NCI-H2029 treated with DMSO at 0.1 percent for 48 hours (cell line): ENCODE results near the gene MACO1.
A peak's percentile ranks its signal among the peaks of the same experiment; 100 is the strongest.
"Not testable (repeated sequence)": the region's sequence is repeated elsewhere in the genome, so short reads cannot be mapped to it uniquely, and the experiment has no call there.

ENCODE experiments used
- DNase-seq: peaks from one replicate; lab custom pipeline; 2025; lab: John Stamatoyannopoulos, UW

MACO1 gene

GRCh38 chr1:25486602-25487001, 55.9 kb downstream of the MACO1 start:
- no peak for DNase-seq

- no peak for DNase-seq
Observed at GRCh38 chr1:25487628-25488027, 56.9 kb downstream of the MACO1 start.

DNA sequence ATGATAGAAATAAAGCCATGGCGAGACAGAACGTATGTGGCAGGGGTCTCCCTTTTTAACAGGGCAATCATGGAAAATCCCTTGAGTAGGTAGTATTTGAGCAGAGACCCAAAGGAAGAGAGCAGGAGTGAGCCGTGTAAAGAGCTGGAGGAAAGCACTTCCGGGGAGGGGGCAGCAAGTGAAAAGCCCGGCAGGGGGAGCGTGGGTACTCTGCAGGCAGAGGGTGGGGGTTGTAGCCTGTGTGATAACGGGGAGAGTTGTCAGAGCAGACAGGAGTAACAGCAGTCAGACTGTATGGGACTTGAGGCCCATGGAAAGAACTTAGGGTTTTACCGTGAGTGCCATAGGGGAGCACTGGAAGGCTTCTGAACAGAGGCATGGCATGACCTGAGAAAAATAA, 61.6 kb downstream of the MACO1 start:
- no peak for DNase-seq

DNA sequence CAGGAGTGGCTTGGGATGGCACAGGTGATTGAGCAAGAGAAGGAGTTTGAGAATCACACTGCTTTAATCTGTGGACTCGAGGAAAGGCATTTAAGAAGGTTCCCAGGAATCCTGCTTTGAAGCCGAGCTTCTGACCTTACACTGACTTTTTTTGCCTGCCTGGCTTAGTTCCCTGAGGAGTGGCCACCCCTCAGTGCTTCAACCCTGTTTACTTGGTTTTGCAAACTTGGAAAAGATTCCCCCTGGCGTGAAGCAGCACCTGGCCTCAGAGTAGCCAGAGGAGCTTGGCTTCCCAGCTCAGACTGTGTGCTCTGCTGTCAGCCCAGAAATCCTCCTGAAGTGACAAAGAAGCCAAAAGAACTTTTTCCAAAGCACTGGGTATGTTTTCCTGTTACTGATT, 64.3 kb downstream of the MACO1 start:
- DNase-seq: no peak

- DNase-seq: no peak
Observed at GRCh38 chr1:25500694-25501093, 70.0 kb downstream of the MACO1 start.

DNA sequence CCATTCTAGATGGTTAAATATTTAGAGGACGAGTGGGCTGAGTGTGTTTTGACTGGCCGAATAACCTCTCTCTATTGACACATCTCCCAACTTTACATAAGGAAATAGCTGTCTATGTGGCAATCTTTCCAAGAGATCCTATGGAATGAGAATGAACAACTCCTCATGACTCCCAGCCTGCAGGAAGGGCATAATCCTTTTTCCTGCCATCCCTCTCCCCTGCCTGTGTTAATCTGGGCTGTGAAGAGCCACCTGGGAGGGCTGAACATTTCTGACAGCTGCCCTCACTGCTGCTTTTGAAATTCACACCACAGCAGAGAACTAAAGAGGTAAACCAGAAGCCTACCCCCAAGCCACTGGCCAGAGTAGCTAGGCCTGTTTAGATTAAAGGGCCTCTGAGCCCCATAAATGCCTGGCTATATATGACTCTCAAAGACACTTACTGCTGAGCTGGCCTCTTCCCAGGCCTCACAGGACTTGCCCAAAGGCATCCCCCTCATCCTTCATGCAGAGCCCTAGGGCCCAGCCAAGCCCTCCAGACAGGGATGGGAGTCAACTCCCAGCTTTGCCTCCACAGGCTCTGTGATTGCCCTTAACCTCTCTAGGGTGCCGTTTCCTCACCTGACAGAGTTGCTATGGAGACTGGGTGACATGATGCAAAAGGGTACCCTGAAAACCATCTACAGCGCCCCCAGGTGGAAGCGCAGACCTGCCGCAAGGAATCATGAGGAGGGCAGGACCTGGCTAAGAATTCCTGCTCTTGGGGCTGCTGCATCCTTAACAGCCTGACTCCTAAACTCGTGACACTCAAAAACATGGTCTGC, 70.8 kb downstream of the MACO1 start:
- DNase-seq: no peak

GRCh38 chr1:25502957-25503356, 72.3 kb downstream of the MACO1 start:
- no peak for DNase-seq

GRCh38 chr1:25503551-25504426, 73.1 kb downstream of the MACO1 start:
- DNase-seq: no peak

GRCh38 chr1:25504706-25505595, 74.3 kb downstream of the MACO1 start:
- DNase-seq: no peak

GRCh38 chr1:25505656-25506385, 75.1 kb downstream of the MACO1 start:
- no peak for DNase-seq

GRCh38 chr1:25506566-25507463, 76.1 kb downstream of the MACO1 start:
- DNase-seq: not testable (repeated sequence)

DNA sequence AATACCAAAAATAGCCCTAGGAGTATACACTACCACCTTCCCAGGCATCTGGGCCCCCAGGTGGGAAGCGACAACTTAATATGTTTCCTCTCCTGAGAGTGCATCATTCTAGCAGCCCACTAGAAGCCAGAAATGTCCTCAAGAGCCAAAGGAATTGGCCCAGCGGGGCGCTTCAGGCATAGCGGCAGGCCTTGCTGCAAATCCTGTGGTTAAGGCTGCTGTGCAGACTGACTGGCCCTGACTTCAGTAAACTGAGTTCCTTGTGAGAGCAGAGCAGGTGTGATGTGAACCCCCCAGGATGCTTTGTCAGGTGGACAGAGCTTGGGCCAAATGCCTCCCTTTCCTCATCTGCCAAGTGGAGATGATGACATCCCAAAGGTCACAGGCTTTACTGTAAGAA, 83.0 kb downstream of the MACO1 start:
- no peak for DNase-seq

- DNase-seq: no peak
Observed at GRCh38 chr1:25515033-25515432, 84.3 kb downstream of the MACO1 start.

GRCh38 chr1:25516686-25517085, 86.0 kb downstream of the MACO1 start:
- no peak for DNase-seq

DNA sequence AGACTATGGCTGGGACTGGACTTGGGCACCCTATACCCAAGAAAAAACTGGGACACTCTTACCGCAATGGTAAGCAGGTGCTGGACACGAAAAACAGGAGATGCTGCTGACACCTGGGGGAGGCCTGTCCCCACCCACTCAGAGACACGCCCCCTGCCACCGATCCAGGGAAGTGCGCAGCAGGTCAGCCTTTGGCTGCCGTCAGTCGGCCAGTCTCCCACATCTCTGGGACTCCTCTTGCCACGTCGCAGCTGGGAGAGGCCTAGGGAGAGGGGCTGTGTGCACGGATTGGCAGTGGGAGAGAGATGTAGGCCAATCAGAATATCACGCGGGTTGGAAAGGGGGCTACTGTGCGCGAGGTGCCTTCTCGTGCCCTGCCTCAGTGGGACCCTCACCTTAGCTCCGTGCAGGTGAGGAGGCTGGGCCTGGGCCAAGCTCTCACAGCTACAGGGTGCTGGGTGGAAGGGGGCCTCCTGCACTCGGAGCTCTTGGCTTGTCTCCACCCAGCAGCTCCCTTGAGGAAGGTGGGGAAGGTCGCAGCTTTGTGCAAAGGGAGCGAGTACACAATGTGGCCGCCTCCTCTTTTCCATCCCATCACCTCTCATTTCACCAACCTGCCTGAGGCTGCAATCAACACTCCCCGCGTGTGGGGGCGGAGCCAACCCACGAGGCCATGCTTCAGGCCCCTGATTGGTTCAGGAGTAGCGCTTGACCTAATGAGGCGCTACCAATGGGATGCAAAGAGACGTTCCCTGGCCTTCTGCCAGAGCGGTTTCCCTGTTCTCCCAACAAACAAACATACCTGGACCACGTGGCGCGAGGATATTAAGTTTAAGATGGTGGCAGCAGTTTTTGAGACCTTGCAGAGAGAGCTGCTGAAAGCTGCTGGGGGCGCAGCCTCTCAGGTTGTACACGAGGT, 87.0 kb downstream of the MACO1 start:
- no peak for DNase-seq

- no peak for DNase-seq
Observed at GRCh38 chr1:25519624-25520023, 88.9 kb downstream of the MACO1 start.

- peak; percentile 12 for DNase-seq
Observed at GRCh38 chr1:25520446-25521061, 89.9 kb downstream of the MACO1 start.

DNA sequence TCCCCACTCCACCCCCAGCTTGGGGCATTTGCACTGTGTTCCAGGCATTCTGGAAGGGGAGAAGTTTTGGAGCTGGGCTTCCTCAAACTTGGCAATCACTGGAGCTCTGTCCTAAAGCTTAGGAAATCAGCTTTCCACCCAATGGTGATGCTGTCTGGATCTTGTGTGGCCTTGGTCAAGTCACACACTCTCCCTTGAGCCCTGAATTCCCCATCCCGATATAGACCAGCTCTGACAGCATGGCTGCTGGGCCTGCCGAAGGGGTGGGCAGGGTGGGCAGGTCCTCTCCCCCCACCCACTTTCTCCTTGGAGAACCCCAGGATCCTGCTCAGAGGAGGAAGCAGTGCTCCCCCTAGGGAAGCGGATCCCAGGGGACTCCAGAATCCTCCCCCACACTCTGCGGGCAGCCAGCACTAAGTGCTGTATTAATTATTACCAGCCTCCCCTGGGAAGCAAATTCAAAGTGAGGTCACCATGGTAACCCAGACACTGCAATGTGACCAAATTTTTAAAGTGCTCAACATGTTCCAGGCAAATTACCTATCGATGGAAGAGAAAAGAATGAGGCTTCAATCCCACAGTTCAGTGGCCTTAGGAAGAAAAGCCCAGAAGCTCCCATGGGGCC, 91.4 kb downstream of the MACO1 start:
- DNase-seq: no peak
